Esophagus muscularis mucosa (tissue), 4 donors: ENCODE data around the gene CRYZL1.

Source experiments
- CTCF ChIP-seq, 3 experiments: fragments of 200-600 bp in 2 of 3; fragments of 450-650 bp in 1 of 3; sonication (generic) in 2 of 3; IDR thresholded peaks; one replicate each; pipeline ENCODE4 v1.5.1; 2017 to 2019; ENCODE audit warnings: antibody characterized with exemption in 3 of 3, mild to moderate bottlenecking in 2 of 3, moderate library complexity in 1 of 3
- EP300 ChIP-seq: sonication (generic); formaldehyde crosslinking; IDR thresholded peaks from one replicate; pipeline ENCODE4 v1.6.1; 2017; ENCODE audit warnings: antibody characterized with exemption
- POLR2A ChIP-seq: fragments of 450-650 bp; IDR thresholded peaks from one replicate; pipeline ENCODE4 v1.6.1; 2017; ENCODE audit warnings: antibody characterized with exemption, moderate library complexity, mild to moderate bottlenecking, low read depth
- POLR2AphosphoS5 ChIP-seq, 2 donors: sonication (generic); formaldehyde crosslinking; IDR thresholded peaks; one replicate each; pipeline ENCODE4 v1.6.1; 2017; ENCODE audit warnings: antibody characterized with exemption in 2 of 2

GRCh38 chr21:33650230-33650629 is 8.7 kb upstream of the CRYZL1 start:
- TF ChIP-seq POLR2A (no peak), CTCF (IDR thresholded peaks at IDR 0.05) (no peak), EP300 (no peak), POLR2AphosphoS5 (IDR thresholded peaks at IDR 0.05) (no peak)
